SU-DHL-6 (cell line): Measurements from ENCODE around the gene TUBGCP6.
"Not testable (repeated sequence)": the region's sequence is repeated elsewhere in the genome, so short reads cannot be mapped to it uniquely, and the experiment has no call there.

ENCODE experiments used
- H2AFZ ChIP-seq: fragments of 200-600 bp; sonication (generic); 2 replicates; pipeline ENCODE4 v1.6.1; 2014; ENCODE audit warnings: low read depth, mild to moderate bottlenecking, moderate library complexity, mixed read lengths, antibody characterized with exemption, low read length; ENCODE audit not compliant: severe bottlenecking
- H3F3A ChIP-seq: fragments of 200-600 bp; shearing (Covaris generic); 2 replicates; pipeline ENCODE4 v1.6.0; 2016; ENCODE audit warnings: antibody characterized with exemption, mild to moderate bottlenecking; ENCODE audit not compliant: insufficient read depth
- H3K27ac ChIP-seq: fragments of 200-600 bp; sonication (generic); 2 replicates; pipeline ENCODE4 v1.5.1; 2016; ENCODE audit warnings: low read depth, mild to moderate bottlenecking, low read length, moderate library complexity, mixed read lengths
- H3K27me3 ChIP-seq: fragments of 200-600 bp; sonication (generic), shearing (Covaris generic); 2 replicates; pipeline ENCODE4 v1.6.0; 2014; ENCODE audit warnings: mild to moderate bottlenecking, low read length
- H3K36me3 ChIP-seq: fragments of 200-600 bp; sonication (generic); 2 replicates; pipeline ENCODE4 v1.6.1; 2014; ENCODE audit warnings: mild to moderate bottlenecking, low read length, mixed read lengths
- H3K4me2 ChIP-seq: fragments of 300-600, 200-600 bp; shearing (Covaris generic), sonication (generic); 2 replicates; pipeline ENCODE4 v1.6.0; 2014; ENCODE audit warnings: low read length, low read depth, mild to moderate bottlenecking; ENCODE audit not compliant: poor library complexity, severe bottlenecking
- H3K4me3 ChIP-seq: fragments of 200-600 bp; sonication (generic); 2 replicates; pipeline ENCODE4 v1.5.1; 2014; ENCODE audit warnings: antibody characterized with exemption, low read length, mild to moderate bottlenecking, mixed read lengths; ENCODE audit not compliant: insufficient read depth, poor library complexity, severe bottlenecking
- H3K79me2 ChIP-seq: fragments of 200-600 bp; sonication (generic); 2 replicates; pipeline ENCODE4 v1.6.1; 2014; ENCODE audit warnings: mild to moderate bottlenecking, low read length, moderate library complexity; ENCODE audit not compliant: insufficient read depth
- H3K9ac ChIP-seq: fragments of 200-600 bp; sonication (generic); 2 replicates; pipeline ENCODE4 v1.7.0; 2014; ENCODE audit warnings: mild to moderate bottlenecking, low read length
- H3K9me2 ChIP-seq: fragments of 200-600 bp; sonication (generic); replicated peaks from 2 replicates; pipeline ENCODE4 v1.6.1; 2014; ENCODE audit warnings: low read length; ENCODE audit not compliant: insufficient read depth
- H3K9me3 ChIP-seq: fragments of 200-600 bp; sonication (generic); 2 replicates; pipeline ENCODE4 v1.6.1; 2014; ENCODE audit warnings: low read length, mixed read lengths; ENCODE audit not compliant: insufficient read depth
- H4K20me1 ChIP-seq: fragments of 200-600 bp; sonication (generic); 2 replicates; pipeline ENCODE4 v1.6.1; 2014; ENCODE audit warnings: low read depth, mild to moderate bottlenecking, antibody characterized with exemption, low read length, moderate library complexity, mixed read lengths
- EZH2phosphoT487 ChIP-seq: fragments of 200-600 bp; sonication (generic), shearing (Covaris generic); conservative IDR thresholded peaks from 2 replicates; pipeline ENCODE4 v1.6.1; 2018; ENCODE audit warnings: mild to moderate bottlenecking, antibody characterized with exemption, low read length, moderate library complexity, mixed read lengths
- TF ChIP-seq, protein P1 (sequence below): fragments of 200-600 bp; sonication (generic); IDR thresholded peaks from one replicate; pipeline ENCODE4 v1.5.1; 2017; ENCODE audit warnings: antibody characterized with exemption, mild to moderate bottlenecking, low read length, moderate library complexity; ENCODE audit not compliant: insufficient read depth, poor library complexity, severe bottlenecking

TUBGCP6 gene

GRCh38 chr22:50205781-50206569, 38.8 kb downstream of the TUBGCP6 start:
- H3K36me3 ChIP-seq, result peaks cover 16% of the 10 kb centered on the region
- H3K9ac ChIP-seq, result no peak overlapping the region
- no peaks in the 10 kb centered on the region for H3K9me3 ChIP-seq
- H2AFZ ChIP-seq, result no peak overlapping the region
- H3K9me2 ChIP-seq, result no peaks in the 10 kb centered on the region
- no peaks in the 10 kb centered on the region; the same call in 1 of the 2 replicates for H4K20me1 ChIP-seq
- no peak overlapping the region for H3K27ac ChIP-seq
- H3K4me3 ChIP-seq, result no peak overlapping the region
- peaks cover 38% of the 10 kb centered on the region for H3K79me2 ChIP-seq
- H3F3A ChIP-seq, result 0 out of 2 replicates have a peak, but pooled peaks cover 7% of the 10 kb centered on the region
- no peak overlapping the region for H3K4me2 ChIP-seq
- TF ChIP-seq EZH2phosphoT487, result no peak
- TF ChIP-seq, protein P1, sequence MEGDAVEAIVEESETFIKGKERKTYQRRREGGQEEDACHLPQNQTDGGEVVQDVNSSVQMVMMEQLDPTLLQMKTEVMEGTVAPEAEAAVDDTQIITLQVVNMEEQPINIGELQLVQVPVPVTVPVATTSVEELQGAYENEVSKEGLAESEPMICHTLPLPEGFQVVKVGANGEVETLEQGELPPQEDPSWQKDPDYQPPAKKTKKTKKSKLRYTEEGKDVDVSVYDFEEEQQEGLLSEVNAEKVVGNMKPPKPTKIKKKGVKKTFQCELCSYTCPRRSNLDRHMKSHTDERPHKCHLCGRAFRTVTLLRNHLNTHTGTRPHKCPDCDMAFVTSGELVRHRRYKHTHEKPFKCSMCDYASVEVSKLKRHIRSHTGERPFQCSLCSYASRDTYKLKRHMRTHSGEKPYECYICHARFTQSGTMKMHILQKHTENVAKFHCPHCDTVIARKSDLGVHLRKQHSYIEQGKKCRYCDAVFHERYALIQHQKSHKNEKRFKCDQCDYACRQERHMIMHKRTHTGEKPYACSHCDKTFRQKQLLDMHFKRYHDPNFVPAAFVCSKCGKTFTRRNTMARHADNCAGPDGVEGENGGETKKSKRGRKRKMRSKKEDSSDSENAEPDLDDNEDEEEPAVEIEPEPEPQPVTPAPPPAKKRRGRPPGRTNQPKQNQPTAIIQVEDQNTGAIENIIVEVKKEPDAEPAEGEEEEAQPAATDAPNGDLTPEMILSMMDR, result no peak
- no peaks in the 10 kb centered on the region for H3K27me3 ChIP-seq

- H3K79me2 ChIP-seq, result peaks cover 36% of the 10 kb centered on the region
These were observed 39.8 kb downstream of the TUBGCP6 start for GRCh38 chr22:50204998-50205397.

DNA sequence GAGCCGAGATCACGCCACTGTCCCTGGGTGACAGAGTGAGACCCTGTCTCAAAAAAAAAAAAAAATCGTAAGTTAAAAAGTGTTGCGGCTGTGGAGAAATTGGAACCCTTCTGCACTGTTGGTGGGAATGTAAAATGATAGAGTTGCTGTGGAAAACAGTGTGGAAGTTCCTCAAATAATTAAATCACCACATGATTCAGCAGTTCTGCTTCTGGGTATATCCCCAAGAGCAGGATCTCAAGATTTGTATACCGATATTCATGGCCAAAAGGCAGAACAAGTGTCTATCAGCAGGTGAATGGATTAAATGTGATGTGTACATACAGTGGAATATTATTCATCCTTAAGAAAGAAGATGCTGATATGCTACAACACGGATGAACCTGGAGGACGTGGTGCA, 40.3 kb downstream of the TUBGCP6 start:
- no peaks in the 10 kb centered on the region for H3K9me3 ChIP-seq
- peaks cover 12% of the 10 kb centered on the region; the same call in 1 of the 2 replicates for H3K36me3 ChIP-seq
- no peak overlapping the region for H2AFZ ChIP-seq
- TF ChIP-seq, protein P1, result no peak
- TF ChIP-seq EZH2phosphoT487, result no peak
- no peak overlapping the region for H3K4me2 ChIP-seq
- H3K9me2 ChIP-seq, result no peaks in the 10 kb centered on the region
- no peaks in the 10 kb centered on the region for H3K27me3 ChIP-seq
- H3K79me2 ChIP-seq, result peaks cover 36% of the 10 kb centered on the region
- no peak overlapping the region for H3K4me3 ChIP-seq
- peaks cover 9% of the 10 kb centered on the region for H3F3A ChIP-seq
- no peaks in the 10 kb centered on the region for H4K20me1 ChIP-seq
- H3K27ac ChIP-seq, result no peak overlapping the region
- no peak overlapping the region for H3K9ac ChIP-seq

More at GRCh38 chr22:50204998-50205397, 39.8 kb downstream of the TUBGCP6 start:
- not testable (repeated sequence) for H3F3A ChIP-seq, H3K27ac ChIP-seq, H3K9me3 ChIP-seq, H3K9ac ChIP-seq, H3K27me3 ChIP-seq, H3K9me2 ChIP-seq, H3K4me3 ChIP-seq, H4K20me1 ChIP-seq, H3K4me2 ChIP-seq, H2AFZ ChIP-seq
- H3K36me3 ChIP-seq, result peaks cover 12% of the 10 kb centered on the region; the same call in 1 of the 2 replicates

GRCh38 chr22:50203288-50203687, 41.5 kb downstream of the TUBGCP6 start:
- Histone ChIP-seq H3K27me3 (no peaks in the 10 kb centered on the region), H3K9me2 (no peaks in the 10 kb centered on the region), H3K27ac (no peak overlapping the region), H2AFZ (no peak overlapping the region), H4K20me1 (no peaks in the 10 kb centered on the region), H3K4me2 (no peak overlapping the region), H3K4me3 (no peak overlapping the region), H3K79me2 (peaks cover 36% of the 10 kb centered on the region), H3K36me3 (peaks cover 12% of the 10 kb centered on the region; the same call in 1 of the 2 replicates), H3F3A (peaks cover 21% of the 10 kb centered on the region), H3K9me3 (no peaks in the 10 kb centered on the region), H3K9ac (no peak overlapping the region)
- TF ChIP-seq, protein P1, result no peak
- TF ChIP-seq EZH2phosphoT487, result no peak
